LNCAP (cell line): ENCODE measurements around the gene SLC7A6.

Experiments used
- CTCF ChIP-seq: fragments of 450-650 bp; IDR thresholded peaks from 2 replicates; pipeline ENCODE4 v1.5.1; 2017; ENCODE audit warnings: mild to moderate bottlenecking

The SLC7A6 gene

GRCh38 chr16:68231384-68232136 is 32.8 kb upstream of the SLC7A6 start:
- no peak for TF ChIP-seq CTCF

GRCh38 chr16:68232335-68232734 is 32.0 kb upstream of the SLC7A6 start:
- TF ChIP-seq CTCF, result no peak

GRCh38 chr16:68233085-68233834 is 31.1 kb upstream of the SLC7A6 start:
- TF ChIP-seq CTCF, result no peak

- no peak for TF ChIP-seq CTCF
Observed at GRCh38 chr16:68233835-68234187, 30.5 kb upstream of the SLC7A6 start.

GRCh38 chr16:68234188-68235107 is 29.9 kb upstream of the SLC7A6 start:
- TF ChIP-seq CTCF, result no peak

- TF ChIP-seq CTCF, result peak; percentile 46
Observed at GRCh38 chr16:68235108-68235886, 29.0 kb upstream of the SLC7A6 start.

GRCh38 chr16:68235887-68236136 is 28.5 kb upstream of the SLC7A6 start, which contains the start of gene ESRP2:
ESRP2 (minus strand) TSS chr16:68236127; CDS start chr16:68236045, 82 bp downstream.
- no peak for TF ChIP-seq CTCF
